DND-41 (cell line): ENCODE measurements around the gene ERO1B.
"Not testable (repeated sequence)": the region's sequence is repeated elsewhere in the genome, so short reads cannot be mapped to it uniquely, and the experiment has no call there.

Experiments used
- ATAC-seq: fragments of 200-7000 bp; cut with Tn5 transposase; 3 replicates; pipeline ENCODE4 v1.9.1; 2021; ENCODE audit warnings: low read depth; ENCODE audit not compliant: insufficient read depth
- DNase-seq: peaks from one replicate; pipeline ENCODE4 v3.0.0-alpha.2; 2020
- H2AFZ ChIP-seq: 2 replicates; pipeline ENCODE4 v1.6.0; 2012; ENCODE audit warnings: low read depth, low read length
- H3K27ac ChIP-seq: 2 replicates; pipeline ENCODE4 v1.5.1; 2012; ENCODE audit warnings: low read length, inconsistent platforms
- H3K27me3 ChIP-seq: fragments of 200-600 bp; sonication (generic); 2 replicates; pipeline ENCODE4 v1.6.0; 2012; ENCODE audit warnings: low read length, mild to moderate bottlenecking, inconsistent platforms; ENCODE audit not compliant: insufficient read depth, poor library complexity
- H3K36me3 ChIP-seq: 2 replicates; pipeline ENCODE4 v1.5.1; 2012; ENCODE audit warnings: low read length, inconsistent platforms; ENCODE audit not compliant: insufficient read depth
- H3K4me1 ChIP-seq: 2 replicates; pipeline ENCODE4 v1.5.1; 2012; ENCODE audit warnings: mild to moderate bottlenecking, low read length; ENCODE audit not compliant: insufficient read depth
- H3K4me2 ChIP-seq: 2 replicates; pipeline ENCODE4 v1.6.0; 2012; ENCODE audit warnings: mild to moderate bottlenecking, moderate library complexity, low read length, inconsistent platforms; ENCODE audit not compliant: insufficient read depth
- H3K4me3 ChIP-seq, 2 experiments: fragments of 200-600 bp in 1 of 2; shearing (Covaris generic) in 1 of 2; 2 replicates each; pipeline ENCODE4 v1.5.1; 2012 to 2016; ENCODE audit warnings: inconsistent platforms in 2 of 2, low read length in 2 of 2, mild to moderate bottlenecking in 2 of 2, low read depth in 1 of 2, moderate library complexity in 1 of 2
- H3K79me2 ChIP-seq: 2 replicates; pipeline ENCODE4 v1.6.0; 2012; ENCODE audit warnings: low read length, inconsistent platforms; ENCODE audit not compliant: insufficient read depth
- H3K9ac ChIP-seq: 2 replicates; pipeline ENCODE4 v1.6.0; 2012; ENCODE audit warnings: low read depth, mild to moderate bottlenecking, inconsistent platforms, low read length, moderate library complexity
- H3K9me3 ChIP-seq: 2 replicates; pipeline ENCODE4 v1.5.1; 2012; ENCODE audit warnings: low read length, moderate library complexity, mild to moderate bottlenecking, inconsistent platforms; ENCODE audit not compliant: insufficient read depth, severe bottlenecking
- H4K20me1 ChIP-seq: 2 replicates; pipeline ENCODE4 v1.6.0; 2012; ENCODE audit warnings: low read length; ENCODE audit not compliant: insufficient read depth
- EZH2 ChIP-seq: IDR thresholded peaks from 3 replicates; pipeline ENCODE4 v1.6.1; 2012; ENCODE audit warnings: borderline replicate concordance, low read depth, mild to moderate bottlenecking, moderate library complexity, low read length, inconsistent platforms; ENCODE audit not compliant: severe bottlenecking
- TF ChIP-seq, protein P1 (sequence below): IDR thresholded peaks from 2 replicates; pipeline ENCODE4 v1.5.1; 2012; ENCODE audit warnings: borderline replicate concordance, low read length, moderate library complexity, mild to moderate bottlenecking; ENCODE audit not compliant: poor library complexity, severe bottlenecking; ENCODE audit errors: extremely low read depth

The ERO1B gene, protein sequence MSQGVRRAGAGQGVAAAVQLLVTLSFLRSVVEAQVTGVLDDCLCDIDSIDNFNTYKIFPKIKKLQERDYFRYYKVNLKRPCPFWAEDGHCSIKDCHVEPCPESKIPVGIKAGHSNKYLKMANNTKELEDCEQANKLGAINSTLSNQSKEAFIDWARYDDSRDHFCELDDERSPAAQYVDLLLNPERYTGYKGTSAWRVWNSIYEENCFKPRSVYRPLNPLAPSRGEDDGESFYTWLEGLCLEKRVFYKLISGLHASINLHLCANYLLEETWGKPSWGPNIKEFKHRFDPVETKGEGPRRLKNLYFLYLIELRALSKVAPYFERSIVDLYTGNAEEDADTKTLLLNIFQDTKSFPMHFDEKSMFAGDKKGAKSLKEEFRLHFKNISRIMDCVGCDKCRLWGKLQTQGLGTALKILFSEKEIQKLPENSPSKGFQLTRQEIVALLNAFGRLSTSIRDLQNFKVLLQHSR

DNA sequence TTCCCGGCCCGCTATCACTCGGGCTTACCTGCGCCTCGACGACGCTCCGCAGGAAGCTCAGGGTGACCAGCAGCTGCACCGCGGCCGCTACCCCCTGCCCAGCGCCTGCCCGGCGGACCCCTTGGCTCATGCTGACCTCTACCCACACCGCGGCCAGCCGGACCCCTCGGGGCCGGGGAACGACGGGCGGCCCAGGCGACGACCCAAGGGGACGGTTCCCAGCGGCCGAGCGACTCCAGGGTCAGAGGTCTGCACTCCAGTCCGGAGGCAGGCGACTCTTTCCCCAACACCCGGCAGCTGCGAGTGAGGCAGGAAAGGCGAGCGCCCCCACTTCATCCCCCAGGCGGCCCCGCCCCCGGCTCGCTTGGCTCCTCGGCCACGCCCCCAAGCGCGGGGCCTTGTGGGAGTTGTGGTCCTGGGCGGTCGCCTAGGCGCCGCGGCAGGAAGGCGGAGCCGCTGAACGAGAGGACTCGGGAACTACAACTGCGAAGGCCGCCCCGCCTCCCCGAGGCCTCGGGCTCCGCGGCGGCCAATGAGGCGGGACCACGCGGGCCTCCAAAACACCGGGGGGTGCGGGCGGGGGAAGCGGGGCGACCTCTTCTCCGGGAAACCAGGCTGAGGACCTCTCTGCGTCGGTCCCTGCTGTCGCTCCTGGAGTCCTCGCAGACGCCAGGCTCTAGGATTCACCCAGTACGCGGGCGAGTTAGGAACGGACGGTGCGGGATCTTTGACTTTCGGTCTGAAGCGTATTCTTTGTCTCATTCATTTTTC lies at the start of gene ERO1B:
ERO1B (minus strand) TSS at position 305 of the 771 bp plus-strand sequence; CDS start at position 130, 175 bp downstream.
- Histone ChIP-seq H3K9me3 (no peaks in the 10 kb centered on the region), H3K4me3 (peak within 1 kb of the TSS; percentile 61 to 98), H3K79me2 (peaks cover 13% of the 10 kb centered on the region; the same call in 1 of the 2 replicates), H3K27me3 (no peaks in the 10 kb centered on the region), H3K4me1 (peaks cover 53% of the 10 kb centered on the region), H2AFZ (peak within 1 kb of the TSS; percentile 96), H3K9ac (peak within 1 kb of the TSS; percentile 93), H3K4me2 (peak within 1 kb of the TSS; percentile 99), H3K27ac (peak within 1 kb of the TSS; percentile 81), H4K20me1 (no peaks in the 10 kb centered on the region), H3K36me3 (no peaks in the 10 kb centered on the region; the same call in 1 of the 2 replicates)
- DNase-seq (peak; percentile 96), ATAC-seq (peak; percentile 94)
- TF ChIP-seq, protein P1, sequence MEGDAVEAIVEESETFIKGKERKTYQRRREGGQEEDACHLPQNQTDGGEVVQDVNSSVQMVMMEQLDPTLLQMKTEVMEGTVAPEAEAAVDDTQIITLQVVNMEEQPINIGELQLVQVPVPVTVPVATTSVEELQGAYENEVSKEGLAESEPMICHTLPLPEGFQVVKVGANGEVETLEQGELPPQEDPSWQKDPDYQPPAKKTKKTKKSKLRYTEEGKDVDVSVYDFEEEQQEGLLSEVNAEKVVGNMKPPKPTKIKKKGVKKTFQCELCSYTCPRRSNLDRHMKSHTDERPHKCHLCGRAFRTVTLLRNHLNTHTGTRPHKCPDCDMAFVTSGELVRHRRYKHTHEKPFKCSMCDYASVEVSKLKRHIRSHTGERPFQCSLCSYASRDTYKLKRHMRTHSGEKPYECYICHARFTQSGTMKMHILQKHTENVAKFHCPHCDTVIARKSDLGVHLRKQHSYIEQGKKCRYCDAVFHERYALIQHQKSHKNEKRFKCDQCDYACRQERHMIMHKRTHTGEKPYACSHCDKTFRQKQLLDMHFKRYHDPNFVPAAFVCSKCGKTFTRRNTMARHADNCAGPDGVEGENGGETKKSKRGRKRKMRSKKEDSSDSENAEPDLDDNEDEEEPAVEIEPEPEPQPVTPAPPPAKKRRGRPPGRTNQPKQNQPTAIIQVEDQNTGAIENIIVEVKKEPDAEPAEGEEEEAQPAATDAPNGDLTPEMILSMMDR, result no peak
- no peak for TF ChIP-seq EZH2

DNA sequence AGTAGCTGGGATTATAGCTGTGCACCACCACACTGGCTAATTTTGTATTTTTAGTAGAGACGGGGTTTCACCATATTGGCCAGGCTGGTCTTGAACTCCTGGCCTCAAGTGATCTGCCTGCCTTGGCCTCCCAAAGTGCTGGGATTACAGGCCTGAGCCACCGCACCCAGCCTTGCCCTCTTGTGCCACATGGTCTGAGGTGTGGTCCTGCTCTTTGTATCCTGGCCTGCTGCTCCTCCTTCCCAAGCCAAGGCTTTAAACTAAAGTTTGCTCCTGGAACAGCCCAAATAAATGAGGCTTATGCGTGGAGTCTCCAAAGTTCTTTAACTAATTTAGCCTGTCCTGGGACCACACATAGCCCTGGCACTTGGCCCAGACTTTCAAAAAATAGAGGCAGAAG lies 49.7 kb upstream of the ERO1B start:
- not testable (repeated sequence) for H3K4me3 ChIP-seq, H2AFZ ChIP-seq, H3K36me3 ChIP-seq, H3K27me3 ChIP-seq, H3K9ac ChIP-seq, H3K4me2 ChIP-seq, ATAC-seq, DNase-seq, H3K9me3 ChIP-seq, H3K79me2 ChIP-seq, H3K27ac ChIP-seq, H3K4me1 ChIP-seq, H4K20me1 ChIP-seq

DNA sequence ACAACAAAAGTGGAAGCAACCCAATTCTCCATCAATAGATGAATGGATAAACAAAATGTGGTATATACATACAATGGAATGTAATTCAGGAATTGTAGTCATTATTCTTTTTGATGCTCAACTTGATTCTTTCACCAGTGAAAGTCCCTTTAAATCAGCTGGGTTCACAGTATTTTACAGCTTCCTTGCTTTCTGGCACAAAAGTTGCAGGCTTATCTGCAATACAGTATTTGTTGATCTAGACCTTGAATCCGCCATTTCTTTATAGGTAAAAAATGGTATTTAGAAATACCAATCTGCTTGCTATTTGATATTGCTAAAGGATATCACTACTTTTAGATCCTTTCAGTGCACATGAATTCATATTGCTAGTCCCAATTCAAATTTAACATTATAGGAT lies 44.7 kb upstream of the ERO1B start:
- Histone ChIP-seq H3K27ac (no peak overlapping the region), H3K4me3 (no peak overlapping the region), H4K20me1 (no peaks in the 10 kb centered on the region), H3K79me2 (no peaks in the 10 kb centered on the region), H3K4me1 (no peaks in the 10 kb centered on the region), H3K27me3 (no peaks in the 10 kb centered on the region), H3K9me3 (peaks cover 7% of the 10 kb centered on the region), H3K4me2 (no peak overlapping the region), H3K9ac (no peak overlapping the region), H2AFZ (no peak overlapping the region), H3K36me3 (no peaks in the 10 kb centered on the region)
- DNase-seq (no peak), ATAC-seq (no peak)
- TF ChIP-seq EZH2, result no peak
- TF ChIP-seq, protein P1, result no peak

DNA sequence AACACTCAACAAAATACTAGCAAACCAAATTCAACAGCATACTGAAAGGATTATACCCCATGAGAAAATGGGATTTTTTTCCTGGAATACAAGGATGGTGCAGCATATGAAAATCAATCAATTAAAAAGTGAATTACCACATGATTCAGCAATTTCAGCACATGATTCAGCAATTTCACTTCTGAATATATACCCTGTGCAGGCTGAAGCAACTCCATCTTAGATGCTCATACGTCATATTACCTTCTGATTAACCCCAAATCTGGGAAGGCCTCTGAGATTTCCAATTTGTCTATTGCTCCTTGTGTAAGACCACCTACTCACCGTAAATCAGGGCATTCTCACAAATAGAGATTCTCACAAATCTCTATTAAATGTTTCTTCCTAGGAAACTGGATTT lies 43.8 kb upstream of the ERO1B start:
- no peaks in the 10 kb centered on the region for H4K20me1 ChIP-seq
- H2AFZ ChIP-seq, result no peak overlapping the region
- H3K4me3 ChIP-seq, result no peak overlapping the region
- H3K27me3 ChIP-seq, result no peaks in the 10 kb centered on the region
- peaks cover 7% of the 10 kb centered on the region for H3K9me3 ChIP-seq
- no peak overlapping the region for H3K9ac ChIP-seq
- no peaks in the 10 kb centered on the region for H3K36me3 ChIP-seq
- DNase-seq, result no peak
- no peak overlapping the region for H3K27ac ChIP-seq
- no peak for TF ChIP-seq EZH2
- TF ChIP-seq, protein P1, result no peak
- H3K4me2 ChIP-seq, result no peak overlapping the region
- ATAC-seq, result no peak
- no peaks in the 10 kb centered on the region for H3K4me1 ChIP-seq
- H3K79me2 ChIP-seq, result no peaks in the 10 kb centered on the region
